Measurements from ENCODE around the gene NRP2.

NRP2 gene

GRCh38 chr2:205682239-205682970, at the start of gene NRP2:
TSS of gene NRP2 (plus strand) at chr2:205682501. CDS start at chr2:205683291, 790 bp downstream.
- DNase-seq: no peak

GRCh38 chr2:205633994-205634393, 48.3 kb upstream of the NRP2 start:
- no peak for DNase-seq

GRCh38 chr2:205636549-205637319, 45.6 kb upstream of the NRP2 start:
- DNase-seq: no peak

- DNase-seq: no peak
Measured at GRCh38 chr2:205637320-205637602, 45.0 kb upstream of the NRP2 start.

GRCh38 chr2:205637779-205638503, 44.4 kb upstream of the NRP2 start:
- no peak for DNase-seq

GRCh38 chr2:205640716-205641115, 41.6 kb upstream of the NRP2 start:
- DNase-seq: no peak

- no peak for DNase-seq
Measured at GRCh38 chr2:205642599-205643356, 39.5 kb upstream of the NRP2 start.

- no peak for DNase-seq
Measured at GRCh38 chr2:205643391-205643885, 38.9 kb upstream of the NRP2 start.

- DNase-seq: no peak
Measured at GRCh38 chr2:205644018-205644417, 38.3 kb upstream of the NRP2 start.

- DNase-seq: no peak
Measured at GRCh38 chr2:205646680-205647079, 35.6 kb upstream of the NRP2 start.

GRCh38 chr2:205650450-205650849, 31.9 kb upstream of the NRP2 start:
- DNase-seq: no peak

GRCh38 chr2:205650931-205651330, 31.4 kb upstream of the NRP2 start:
- DNase-seq: no peak

GRCh38 chr2:205651719-205652118, 30.6 kb upstream of the NRP2 start:
- no peak for DNase-seq

- DNase-seq: no peak
Measured at GRCh38 chr2:205654878-205655605, 27.3 kb upstream of the NRP2 start.

- DNase-seq: no peak
Measured at GRCh38 chr2:205655779-205656456, 26.4 kb upstream of the NRP2 start.

- DNase-seq: no peak
Measured at GRCh38 chr2:205656461-205656860, 25.8 kb upstream of the NRP2 start.

GRCh38 chr2:205656941-205657340, 25.4 kb upstream of the NRP2 start:
- no peak for DNase-seq

- DNase-seq: no peak
Measured at GRCh38 chr2:205657579-205657978, 24.7 kb upstream of the NRP2 start.

GRCh38 chr2:205658068-205658467, 24.2 kb upstream of the NRP2 start:
- no peak for DNase-seq

GRCh38 chr2:205658572-205658971, 23.7 kb upstream of the NRP2 start:
- DNase-seq: no peak

- DNase-seq: no peak
Measured at GRCh38 chr2:205659922-205660321, 22.4 kb upstream of the NRP2 start.
